Activated T-helper 2 cell treated with anti-CD3 and anti-CD28 coated beads, Interferon-gamma antibody, Interleukin-2, Interleukin-4, amounts not matched to agents 10 μg/mL and 5 μg/mL and 100 μg/mL, durations not matched to agents 14 hours and 24 hours and 36 hours (primary cell): ENCODE measurements around the gene MTPN. TPM values are rescaled to one million over a fixed set of nuclear protein-coding genes. Genes with fewer than 3 reads are reported as not detected.

Source experiments
- DNase-seq: peaks from one replicate; pipeline ENCODE4 v3.0.0; 2021; ENCODE audit warnings: low spot score
- H3K27ac Mint-ChIP-seq: one replicate; pipeline ENCODE4 v1.8.0; 2021; ENCODE audit warnings: mixed read lengths
- H3K27me3 Mint-ChIP-seq: one replicate; pipeline ENCODE4 v1.8.0; 2021; ENCODE audit warnings: low read depth, mixed read lengths
- H3K36me3 Mint-ChIP-seq: one replicate; pipeline ENCODE4 v1.8.0; 2021; ENCODE audit warnings: low read depth, mixed read lengths
- H3K4me1 Mint-ChIP-seq: one replicate; pipeline ENCODE4 v1.8.0; 2021; ENCODE audit warnings: low read depth, mixed read lengths
- H3K4me3 Mint-ChIP-seq: one replicate; pipeline ENCODE4 v1.8.0; 2021; ENCODE audit warnings: low read depth, mild to moderate bottlenecking, moderate library complexity, mixed read lengths
- H3K9me3 Mint-ChIP-seq: one replicate; pipeline ENCODE4 v1.8.0; 2021; ENCODE audit warnings: mixed read lengths
- intact Hi-C: fragments of 100-400 bp; cut with micrococcal nuclease; formaldehyde crosslinking; loops from one replicate; pipeline ENCODE4 v1.15.1; 2023
- total RNA-seq: library from RNA; stranded (reverse); gene quantifications from 2 replicates; pipeline ENCODE4 v1.2.3, GENCODE V29; 2022

The MTPN gene
- total RNA-seq, 1 donor from 2014 or later: 113 TPM

DNA sequence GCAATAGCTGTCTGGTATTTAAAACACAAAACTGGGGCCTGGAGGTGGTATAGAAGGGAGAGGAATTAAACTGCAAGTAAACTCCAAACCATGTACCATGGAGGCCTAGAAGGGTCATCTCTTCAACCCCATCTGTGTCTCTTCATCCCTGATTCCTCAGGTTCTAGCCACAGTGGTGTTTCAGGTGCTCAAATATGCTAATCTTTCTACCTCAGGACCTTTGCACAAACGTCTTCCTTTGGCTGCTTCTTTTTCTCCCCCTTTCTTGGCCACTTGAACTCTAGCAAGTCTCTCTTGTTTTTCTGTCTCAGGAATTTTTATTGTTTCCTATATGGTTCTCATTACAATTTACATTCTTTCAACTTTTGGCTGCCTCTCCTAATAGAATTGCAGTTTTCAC is 25.6 kb upstream of the MTPN start:
- Mint-ChIP-seq H3K27ac (no peak overlapping the region), H3K27me3 (no peaks in the 10 kb centered on the region), H3K4me3 (no peak overlapping the region), H3K36me3 (no peaks in the 10 kb centered on the region), H3K4me1 (no peaks in the 10 kb centered on the region), H3K9me3 (no peaks in the 10 kb centered on the region)
- DNase-seq: no peak
- intact Hi-C loops: loop anchor here (10.0 kb wide), 1 partner anchor 328 kb away; no protein-coding TSS in a partner anchor

DNA sequence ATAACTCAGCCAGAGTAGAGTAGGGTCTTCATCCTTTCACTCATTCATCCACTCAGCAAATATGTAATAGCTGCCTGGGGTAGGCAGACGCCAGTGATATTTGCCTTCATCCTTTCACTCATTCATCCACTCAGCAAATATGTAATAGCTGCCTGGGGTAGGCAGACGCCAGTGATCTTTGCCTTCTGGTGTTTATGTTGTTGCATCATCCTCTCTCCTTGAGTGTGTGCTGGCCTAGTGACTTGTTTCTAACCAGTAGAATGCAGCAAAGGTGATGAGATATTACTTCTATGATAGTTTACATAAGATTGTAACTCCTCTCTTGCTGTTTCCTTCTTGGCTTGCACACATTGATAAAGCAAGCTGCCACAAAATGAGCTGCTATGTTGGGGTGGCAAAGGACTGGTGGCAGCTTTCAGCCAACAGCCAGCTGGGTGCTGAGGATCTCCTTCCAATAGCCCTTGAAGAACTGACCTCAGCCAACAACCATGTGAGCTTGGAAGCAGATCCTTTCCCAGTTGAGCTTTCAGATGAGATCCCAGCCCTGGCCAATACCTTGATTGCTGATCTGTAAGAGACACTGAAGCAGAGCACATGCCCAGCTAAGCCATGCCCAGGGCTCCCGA is 23.2 kb upstream of the MTPN start:
- H3K27ac Mint-ChIP-seq: no peak overlapping the region
- no peak overlapping the region for H3K4me3 Mint-ChIP-seq
- no peaks in the 10 kb centered on the region for H3K9me3 Mint-ChIP-seq
- intact Hi-C loops: loop anchor here (10.0 kb wide), 1 partner anchor 326 kb away; no protein-coding TSS in a partner anchor
- peaks cover 1% of the 10 kb centered on the region for H3K4me1 Mint-ChIP-seq
- H3K27me3 Mint-ChIP-seq: no peaks in the 10 kb centered on the region
- no peak for DNase-seq
- H3K36me3 Mint-ChIP-seq: no peaks in the 10 kb centered on the region

DNA sequence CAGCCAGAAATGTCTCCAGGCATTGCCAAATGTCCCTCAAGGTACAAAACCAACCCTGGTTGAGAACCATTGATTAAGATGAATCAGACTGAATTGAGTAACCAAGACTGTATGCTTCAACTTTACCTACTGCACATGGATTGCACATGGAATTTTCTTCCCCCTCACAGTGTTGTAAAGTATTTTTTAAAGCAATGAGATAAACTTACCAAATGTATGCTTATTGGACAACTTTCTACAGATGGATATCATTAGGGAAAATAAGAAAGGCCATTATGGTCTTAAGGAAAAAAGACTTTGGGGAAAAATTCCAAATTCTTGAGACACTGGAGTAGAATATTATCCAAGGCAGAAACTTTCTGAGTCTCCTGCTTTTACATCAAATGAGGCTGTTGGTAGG is 20.9 kb upstream of the MTPN start:
- Mint-ChIP-seq H3K27me3 (no peaks in the 10 kb centered on the region), H3K9me3 (no peaks in the 10 kb centered on the region), H3K36me3 (no peaks in the 10 kb centered on the region), H3K4me1 (peaks cover 13% of the 10 kb centered on the region), H3K4me3 (no peak overlapping the region), H3K27ac (no peak overlapping the region)
- intact Hi-C loops: no loop called here
- no peak for DNase-seq

DNA sequence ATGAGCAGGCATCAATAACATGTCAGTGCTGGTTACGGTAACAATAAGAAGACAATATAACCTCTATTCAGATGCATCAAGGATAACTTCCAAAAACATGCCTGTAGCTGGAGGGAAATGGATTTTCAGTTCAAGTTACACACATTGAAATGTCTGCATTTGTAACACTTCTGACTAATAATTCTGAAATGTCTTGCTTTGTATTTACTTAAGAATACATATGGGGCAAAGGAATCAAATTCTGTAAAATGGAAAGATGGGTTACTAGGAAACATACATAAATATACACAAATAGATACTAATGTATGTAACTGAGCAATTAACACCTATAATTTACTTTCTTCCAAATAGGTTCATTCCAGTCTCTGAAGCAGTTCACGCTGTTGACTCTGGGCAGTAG is 18.6 kb upstream of the MTPN start:
- no peaks in the 10 kb centered on the region for H3K27me3 Mint-ChIP-seq
- H3K9me3 Mint-ChIP-seq: no peaks in the 10 kb centered on the region
- H3K36me3 Mint-ChIP-seq: no peaks in the 10 kb centered on the region
- no peak for DNase-seq
- H3K4me3 Mint-ChIP-seq: no peak overlapping the region
- H3K4me1 Mint-ChIP-seq: peaks cover 19% of the 10 kb centered on the region
- H3K27ac Mint-ChIP-seq: no peak overlapping the region
- intact Hi-C loops: loop anchor here (2.0 kb wide), 1 partner anchor 15 kb away; no protein-coding TSS in a partner anchor

DNA sequence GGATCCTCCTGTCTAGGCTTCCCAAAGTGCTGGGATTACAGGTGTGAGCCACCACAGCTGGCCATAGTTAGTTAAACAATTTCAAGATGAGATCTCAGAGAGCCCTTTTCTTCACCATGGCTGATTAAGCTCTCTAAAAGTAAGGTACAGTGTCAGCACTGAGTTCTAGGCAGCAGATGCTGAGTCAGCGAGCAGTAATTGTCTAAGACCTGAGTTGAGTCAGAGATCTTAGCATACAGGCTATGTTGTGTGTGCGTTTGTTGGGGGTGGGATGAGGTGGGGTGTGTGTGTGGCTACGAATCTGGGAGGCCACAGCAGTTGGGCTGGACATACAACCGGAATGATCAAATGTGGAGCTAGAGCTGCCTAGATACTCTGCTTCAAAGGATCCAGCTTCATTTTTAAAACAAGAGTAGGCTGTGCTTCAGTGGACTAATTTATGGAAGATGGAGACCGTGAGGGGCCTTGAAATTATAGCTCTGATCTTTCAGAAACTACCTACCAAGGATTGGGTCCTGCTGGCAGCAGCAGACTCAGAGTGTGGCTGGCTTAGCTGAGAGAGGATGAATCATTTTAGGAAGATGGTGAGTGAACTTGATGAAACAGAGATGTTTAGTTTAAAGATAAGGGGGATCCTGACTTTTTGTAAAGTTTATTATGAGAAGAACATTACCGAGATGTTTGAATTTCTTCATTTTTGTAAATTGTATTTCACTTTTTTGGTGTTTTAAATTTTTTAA is 17.5 kb upstream of the MTPN start:
- no peaks in the 10 kb centered on the region for H3K9me3 Mint-ChIP-seq
- H3K27me3 Mint-ChIP-seq: no peaks in the 10 kb centered on the region
- DNase-seq: no peak
- no peak overlapping the region for H3K4me3 Mint-ChIP-seq
- intact Hi-C loops: loop anchor here (2.0 kb wide), 1 partner anchor 14 kb away; no protein-coding TSS in a partner anchor
- peaks cover 19% of the 10 kb centered on the region for H3K4me1 Mint-ChIP-seq
- H3K27ac Mint-ChIP-seq: no peak overlapping the region
- H3K36me3 Mint-ChIP-seq: no peaks in the 10 kb centered on the region

DNA sequence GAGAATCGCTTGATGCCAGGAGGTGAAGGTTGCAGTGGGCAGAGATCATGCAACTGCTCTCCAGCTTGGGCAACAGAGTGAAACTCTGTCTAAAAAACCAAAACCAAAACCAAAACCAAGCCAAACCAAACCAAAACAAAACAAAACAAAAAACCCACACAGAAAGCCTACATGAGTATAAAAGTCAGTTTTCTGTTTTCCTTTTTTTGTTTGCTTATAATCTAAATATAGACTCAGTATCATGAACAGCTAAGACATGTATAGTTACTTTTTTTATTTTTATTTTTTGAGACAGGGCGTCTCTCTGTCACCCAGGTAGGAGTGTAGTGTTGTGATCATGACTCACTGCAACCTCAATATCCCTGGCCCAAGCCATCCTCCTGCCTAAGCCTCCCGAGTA is 16.8 kb upstream of the MTPN start:
- Mint-ChIP-seq H3K36me3 (no peaks in the 10 kb centered on the region), H3K9me3 (no peaks in the 10 kb centered on the region), H3K4me3 (no peak overlapping the region)

DNA sequence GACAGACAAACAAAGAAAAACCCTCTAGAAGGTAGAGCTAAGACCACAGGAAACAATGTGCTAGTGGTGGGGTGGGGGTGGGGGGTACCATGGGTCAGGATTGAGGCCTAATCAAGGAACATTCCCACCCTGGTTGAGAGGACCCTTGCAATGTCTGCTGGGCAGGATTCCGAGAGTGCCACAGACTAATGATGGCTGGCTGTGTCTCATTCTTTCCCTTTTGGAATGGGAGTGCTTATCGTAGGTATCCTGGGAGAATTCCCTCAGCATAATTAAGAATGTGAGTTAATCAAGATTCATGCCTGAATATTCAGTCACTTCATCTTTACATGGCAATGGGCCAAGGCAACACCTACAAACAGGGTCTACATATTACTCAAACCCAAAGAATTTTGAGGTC is 14.7 kb upstream of the MTPN start:
- Mint-ChIP-seq H3K27me3 (peaks cover 2% of the 10 kb centered on the region), H3K4me1 (peaks cover 18% of the 10 kb centered on the region), H3K27ac (no peak overlapping the region), H3K4me3 (no peak overlapping the region), H3K36me3 (no peaks in the 10 kb centered on the region), H3K9me3 (no peaks in the 10 kb centered on the region)
- no peak for DNase-seq
- intact Hi-C loops: no loop called here

More for the DNA sequence above, 16.8 kb upstream of the MTPN start:
- no peak overlapping the region for H3K27ac Mint-ChIP-seq
- peaks cover 2% of the 10 kb centered on the region for H3K27me3 Mint-ChIP-seq
- H3K4me1 Mint-ChIP-seq: peaks cover 19% of the 10 kb centered on the region
- intact Hi-C loops: loop anchor here (2.0 kb wide), 1 partner anchor 13 kb away; no protein-coding TSS in a partner anchor
- DNase-seq: no peak

DNA sequence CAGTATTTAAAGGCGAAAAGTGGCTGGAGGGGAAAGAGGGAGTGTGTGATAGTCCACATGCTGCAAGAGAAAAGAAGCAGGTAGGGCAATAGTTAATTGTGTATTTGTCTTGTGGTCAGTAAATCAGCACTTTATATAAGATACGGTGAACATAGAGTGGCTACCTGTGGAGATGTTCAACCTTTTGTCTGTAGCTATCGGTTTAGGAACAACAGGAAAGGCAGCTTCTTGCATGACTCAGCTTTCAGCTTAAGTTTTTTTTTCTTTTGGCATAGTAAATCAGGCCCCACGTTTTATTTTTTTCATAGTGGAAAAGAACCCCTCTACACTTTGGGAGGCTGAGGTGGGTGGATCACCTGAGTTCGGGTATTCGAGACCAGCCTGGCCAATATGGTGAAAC is 14.2 kb upstream of the MTPN start:
- H3K36me3 Mint-ChIP-seq: no peaks in the 10 kb centered on the region
- H3K4me1 Mint-ChIP-seq: peaks cover 18% of the 10 kb centered on the region
- no peak for DNase-seq
- H3K9me3 Mint-ChIP-seq: no peaks in the 10 kb centered on the region
- peaks cover 2% of the 10 kb centered on the region for H3K27me3 Mint-ChIP-seq
- H3K27ac Mint-ChIP-seq: no peak overlapping the region
- intact Hi-C loops: no loop called here
- no peak overlapping the region for H3K4me3 Mint-ChIP-seq

DNA sequence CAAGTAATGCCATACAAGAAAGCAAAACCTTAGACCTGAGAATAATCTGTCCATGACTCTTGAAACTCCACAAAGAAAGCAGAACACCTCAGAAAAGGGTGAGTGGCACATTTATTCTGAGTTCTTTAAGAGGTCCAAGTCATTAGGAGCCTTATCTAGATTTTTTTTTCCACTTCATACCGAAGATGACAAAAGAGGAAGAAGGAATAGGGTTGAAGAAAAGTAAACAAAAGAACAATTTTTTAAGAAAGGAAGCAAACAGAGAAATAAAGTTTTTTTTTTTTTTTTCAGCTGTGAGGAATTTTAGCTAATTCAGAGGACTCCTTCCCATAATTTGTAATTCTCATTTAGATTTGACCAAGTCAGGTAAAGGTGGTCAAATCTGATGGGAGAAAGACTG is 13.1 kb upstream of the MTPN start:
- Mint-ChIP-seq H3K4me3 (no peak overlapping the region), H3K9me3 (peaks cover 4% of the 10 kb centered on the region), H3K27me3 (peaks cover 2% of the 10 kb centered on the region), H3K27ac (no peak overlapping the region), H3K4me1 (peaks cover 18% of the 10 kb centered on the region), H3K36me3 (peaks cover 4% of the 10 kb centered on the region)
- DNase-seq: no peak
- intact Hi-C loops: no loop called here

DNA sequence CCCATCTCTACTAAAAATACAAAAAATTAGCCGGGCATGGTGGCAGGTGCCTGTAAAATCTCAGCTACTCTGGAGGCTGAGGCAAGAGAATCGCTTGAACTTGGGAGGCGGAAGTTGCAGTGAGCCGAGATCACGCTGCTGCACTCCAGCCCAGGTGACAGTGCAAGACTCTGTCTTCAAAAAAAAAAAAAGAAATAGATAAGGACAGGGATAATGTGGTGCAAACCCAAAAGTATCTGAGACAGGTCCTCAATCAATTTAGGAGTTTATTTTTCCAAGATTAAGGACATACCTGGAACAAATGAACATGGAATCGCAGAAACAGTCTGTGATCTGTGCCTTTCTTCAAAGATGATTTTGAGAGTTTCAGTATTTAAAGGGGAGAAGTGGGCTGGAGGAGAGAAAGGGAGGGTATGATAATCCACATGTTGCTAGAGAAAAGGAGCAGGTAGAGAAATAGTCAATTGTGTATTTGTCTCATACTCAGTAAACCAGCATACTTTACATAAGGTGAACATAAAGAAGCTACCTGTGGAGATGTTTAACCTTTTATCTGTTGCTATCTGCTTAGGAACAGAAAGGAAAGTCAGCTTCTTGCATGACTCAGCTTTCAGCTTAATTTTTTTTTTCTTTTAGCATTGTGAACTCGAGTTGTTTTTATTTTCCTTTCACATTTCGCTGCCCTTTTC is 4.9 kb upstream of the MTPN start:
- H3K36me3 Mint-ChIP-seq: peaks cover 4% of the 10 kb centered on the region
- H3K4me3 Mint-ChIP-seq: peak overlapping the region; percentile 76
- peaks cover 40% of the 10 kb centered on the region for H3K4me1 Mint-ChIP-seq
- no peak for DNase-seq
- H3K27ac Mint-ChIP-seq: peak overlapping the region; percentile 72
- H3K27me3 Mint-ChIP-seq: no peaks in the 10 kb centered on the region
- intact Hi-C loops: loop anchor here (2.0 kb wide), 2 partner anchors 13 to 27 kb away; no protein-coding TSS in a partner anchor
- peaks cover 4% of the 10 kb centered on the region for H3K9me3 Mint-ChIP-seq

DNA sequence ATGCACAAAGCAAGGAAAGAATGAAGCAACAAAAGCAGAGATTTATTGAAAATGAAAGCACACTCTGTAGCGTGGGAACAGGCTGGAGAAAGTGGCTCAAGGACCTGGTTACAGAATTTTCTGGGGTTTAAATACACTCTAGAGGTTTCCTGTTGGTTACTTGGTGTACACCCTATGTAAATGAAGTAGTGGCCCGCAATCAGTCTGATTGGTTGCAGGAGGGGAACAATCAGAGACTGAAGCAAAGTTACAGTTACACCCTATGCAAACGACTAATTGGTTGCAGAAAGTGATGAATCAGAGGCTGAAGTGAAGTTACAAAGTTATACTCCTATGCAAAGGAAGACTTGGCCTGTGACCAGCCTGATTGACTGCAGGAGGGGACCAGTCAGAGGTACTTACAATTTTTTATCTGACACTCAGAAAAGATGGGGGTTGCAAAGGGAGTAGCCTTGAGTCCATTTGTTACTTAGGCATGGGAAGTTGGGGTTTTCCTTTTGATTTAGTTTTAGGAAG is 3.6 kb upstream of the MTPN start:
- H3K27me3 Mint-ChIP-seq: no peaks in the 10 kb centered on the region
- peaks cover 7% of the 10 kb centered on the region for H3K36me3 Mint-ChIP-seq
- peaks cover 2% of the 10 kb centered on the region for H3K9me3 Mint-ChIP-seq
- H3K4me1 Mint-ChIP-seq: peaks cover 48% of the 10 kb centered on the region
- DNase-seq: peak; percentile 64
- peak overlapping the region; percentile 90 for H3K27ac Mint-ChIP-seq
- intact Hi-C loops: loop anchor here (1.0 to 2.0 kb wide), 4 partner anchors 14 to 470 kb away; partner anchors contain the start of gene CNOT4
- H3K4me3 Mint-ChIP-seq: peak overlapping the region; percentile 76

DNA sequence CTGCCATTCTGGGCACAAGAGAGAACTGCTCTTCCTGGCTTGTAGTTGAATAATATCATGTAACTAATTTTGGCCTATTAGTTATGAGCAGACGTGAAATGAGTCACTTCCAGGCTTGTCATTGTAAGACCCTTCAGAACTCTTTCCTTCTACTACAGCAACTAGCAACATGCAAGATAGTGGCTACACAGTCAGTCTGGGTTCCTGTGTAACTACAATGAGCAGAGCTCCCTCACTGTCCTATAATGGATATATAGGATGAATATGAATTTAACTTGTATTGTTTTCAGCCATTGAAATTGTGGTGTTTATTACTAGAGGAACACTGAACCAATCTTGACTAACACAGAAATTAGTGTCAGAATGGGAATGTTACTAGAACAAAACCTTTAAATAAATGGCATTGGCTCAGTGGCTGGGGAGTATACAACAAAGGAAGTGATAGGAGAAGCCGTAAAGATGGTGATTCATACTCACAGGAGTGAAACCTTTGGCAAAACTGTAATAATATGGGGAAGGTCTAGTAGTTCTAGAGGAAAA is 2.9 kb upstream of the MTPN start:
- Mint-ChIP-seq H3K27ac (peak overlapping the region; percentile 90), H3K27me3 (no peaks in the 10 kb centered on the region), H3K4me3 (peak overlapping the region; percentile 76), H3K9me3 (no peaks in the 10 kb centered on the region), H3K36me3 (peaks cover 4% of the 10 kb centered on the region), H3K4me1 (peaks cover 51% of the 10 kb centered on the region)
- intact Hi-C loops: loop anchor here (1.0 to 2.0 kb wide), 4 partner anchors 15 to 470 kb away; partner anchors contain the start of gene CNOT4
- DNase-seq: no peak
